H1 (cell line): Measurements from ENCODE around the gene INPP5K.

ENCODE experiments used
- ASH2L ChIP-seq: fragments of 200-600, 300-600 bp; sonication (generic); IDR thresholded peaks from one replicate; pipeline ENCODE4 v1.7.1; 2017; ENCODE audit warnings: low read length
- CHD2 ChIP-seq: IDR thresholded peaks from 2 replicates; pipeline ENCODE4 v1.6.1; 2012; ENCODE audit warnings: low read length, improper control_type of control experiment
- JUN ChIP-seq: IDR thresholded peaks from 2 replicates; pipeline ENCODE4 v1.6.1; 2011; ENCODE audit warnings: low read depth, mild to moderate bottlenecking, improper control_type of control experiment, low read length
- POLR2AphosphoS5 ChIP-seq: IDR thresholded peaks from 2 replicates; pipeline ENCODE4 v1.6.1; 2011; ENCODE audit warnings: low read depth, low read length
- POU5F1 ChIP-seq: IDR thresholded peaks from 2 replicates; pipeline ENCODE4 v1.6.1; 2011; ENCODE audit warnings: low read depth, mild to moderate bottlenecking, low read length, moderate library complexity
- RAD21 ChIP-seq, 2 experiments: IDR thresholded peaks in 1 of 2; conservative IDR thresholded peaks in 1 of 2; 2 replicates each; pipeline ENCODE4 v1.6.1; 2011; ENCODE audit warnings: low read depth in 2 of 2, low read length in 2 of 2, improper control_type of control experiment in 1 of 2, inconsistent platforms in 1 of 2, mild to moderate bottlenecking in 1 of 2, moderate library complexity in 1 of 2
- RFX5 ChIP-seq: IDR thresholded peaks from 2 replicates; pipeline ENCODE4 v1.6.1; 2011; ENCODE audit warnings: low read depth, low read length, improper control_type of control experiment, borderline replicate concordance
- SIX5 ChIP-seq: IDR thresholded peaks from 2 replicates; pipeline ENCODE4 v1.6.1; 2011; ENCODE audit warnings: mild to moderate bottlenecking, low read depth, low read length
- TF ChIP-seq, protein P1 (sequence below), 3 experiments: IDR thresholded peaks; 1 replicate in 2 of 3; 2 replicates in 1 of 3; pipeline versions ENCODE4 v1.5.1 to v1.6.1; 2011; ENCODE audit warnings: low read length in 3 of 3, mild to moderate bottlenecking in 3 of 3, inconsistent platforms in 2 of 3, low read depth in 1 of 3, moderate library complexity in 1 of 3; ENCODE audit not compliant: insufficient read depth in 1 of 3; ENCODE audit errors: control extremely low read depth in 1 of 3
- TF ChIP-seq, protein P2 (sequence below): IDR thresholded peaks from 2 replicates; pipeline ENCODE4 v1.6.1; 2011; ENCODE audit warnings: low read depth, mild to moderate bottlenecking, low read length; ENCODE audit not compliant: insufficient read depth

- TF ChIP-seq CHD2 (no peak), POLR2AphosphoS5 (no peak; the same call in 1 of the 2 replicates), RFX5 (no peak), RAD21 (IDR thresholded peaks at IDR 0.05 in 1 of 2, conservative IDR thresholded peaks at IDR 0.05 in 1 of 2; ENCODE audit: low read depth in 2 of 2, low read length in 2 of 2) (no peak), JUN (no peak), SIX5 (no peak), POU5F1 (no peak), ASH2L (no peak)
- TF ChIP-seq, protein P1, sequence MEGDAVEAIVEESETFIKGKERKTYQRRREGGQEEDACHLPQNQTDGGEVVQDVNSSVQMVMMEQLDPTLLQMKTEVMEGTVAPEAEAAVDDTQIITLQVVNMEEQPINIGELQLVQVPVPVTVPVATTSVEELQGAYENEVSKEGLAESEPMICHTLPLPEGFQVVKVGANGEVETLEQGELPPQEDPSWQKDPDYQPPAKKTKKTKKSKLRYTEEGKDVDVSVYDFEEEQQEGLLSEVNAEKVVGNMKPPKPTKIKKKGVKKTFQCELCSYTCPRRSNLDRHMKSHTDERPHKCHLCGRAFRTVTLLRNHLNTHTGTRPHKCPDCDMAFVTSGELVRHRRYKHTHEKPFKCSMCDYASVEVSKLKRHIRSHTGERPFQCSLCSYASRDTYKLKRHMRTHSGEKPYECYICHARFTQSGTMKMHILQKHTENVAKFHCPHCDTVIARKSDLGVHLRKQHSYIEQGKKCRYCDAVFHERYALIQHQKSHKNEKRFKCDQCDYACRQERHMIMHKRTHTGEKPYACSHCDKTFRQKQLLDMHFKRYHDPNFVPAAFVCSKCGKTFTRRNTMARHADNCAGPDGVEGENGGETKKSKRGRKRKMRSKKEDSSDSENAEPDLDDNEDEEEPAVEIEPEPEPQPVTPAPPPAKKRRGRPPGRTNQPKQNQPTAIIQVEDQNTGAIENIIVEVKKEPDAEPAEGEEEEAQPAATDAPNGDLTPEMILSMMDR (IDR thresholded peaks at IDR 0.05; ENCODE audit: control extremely low read depth in 1 of 3, insufficient read depth in 1 of 3, low read depth in 1 of 3, low read length in 3 of 3): no peak
- TF ChIP-seq, protein P2, sequence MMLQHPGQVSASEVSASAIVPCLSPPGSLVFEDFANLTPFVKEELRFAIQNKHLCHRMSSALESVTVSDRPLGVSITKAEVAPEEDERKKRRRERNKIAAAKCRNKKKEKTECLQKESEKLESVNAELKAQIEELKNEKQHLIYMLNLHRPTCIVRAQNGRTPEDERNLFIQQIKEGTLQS: no peak
These were observed 2.0 kb upstream of the INPP5K start for GRCh38 chr17:1518410-1518809.
